Pancreas (tissue), 10 donors: ENCODE data around the gene MAP2K7. TPM values are rescaled to one million over a fixed set of nuclear protein-coding genes. Genes with fewer than 3 reads are reported as not detected.
A peak's percentile ranks its signal among the peaks of the same experiment; 100 is the strongest.

Experiments
- ATAC-seq, 4 donors: fragments of 200-7000 bp; cut with Tn5 transposase; one replicate each; pipeline versions ENCODE4 v1.8.0 to v1.9.1; 2020; ENCODE audit warnings: mild to moderate bottlenecking in 4 of 4, moderate library complexity in 4 of 4
- DNase-seq, 6 donors: peaks; one replicate each; pipeline ENCODE4 v3.0.0-alpha.2; 2020
- FAIRE-seq: peaks from 2 replicates; lab custom pipeline; 2012; peaks lifted over from hg19 to GRCh38; lab: Jason Lieb, UNC
- H3K27ac ChIP-seq, 4 donors: fragments of 200-600 bp; sonication (generic); 1 replicate in 3 of 4; 2 replicates in 1 of 4; pipeline versions ENCODE4 v1.5.0 to v1.8.0; 2020
- H3K27me3 ChIP-seq, 4 donors: fragments of 200-600 bp; one replicate each; pipeline ENCODE4 v1.8.0; 2021
- H3K36me3 ChIP-seq, 3 donors: fragments of 200-600 bp; sonication (generic) in 1 of 3; one replicate each; pipeline versions ENCODE4 v1.5.0 to v1.8.0; 2020 to 2021
- H3K4me1 ChIP-seq, 3 donors: fragments of 200-600 bp; one replicate each; pipeline ENCODE4 v1.8.0; 2021
- H3K4me3 ChIP-seq, 4 donors: fragments of 200-600 bp; sonication (generic) in 2 of 4; one replicate each; pipeline versions ENCODE4 v1.5.0 to v1.8.0; 2020 to 2021
- H3K9me3 ChIP-seq, 4 donors: fragments of 200-600 bp; one replicate each; pipeline ENCODE4 v1.8.0; 2021
- CTCF ChIP-seq, 4 donors: fragments of 200-600 bp; sonication (generic) in 3 of 4; IDR thresholded peaks; one replicate each; pipeline versions ENCODE4 v1.5.0 to v1.8.0; 2021; ENCODE audit warnings: antibody characterized with exemption in 4 of 4
- WGBS, 2 donors: extraction: QIAGEN DNeasy Blood & Tissue Kit; methylation state at CpG; one replicate each; pipeline ENCODE4 v1.1.7; 2013; 5-methylcytosine and 5-hydroxymethylcytosine counted together
- intact Hi-C, 3 donors: fragments of 100-400 bp; cut with DNase I; formaldehyde crosslinking; loops; one replicate each; pipeline versions ENCODE4 v1.11.1 to v1.14.2; 2022
- polyA plus RNA-seq, 2 donors: library from polyadenylated mRNA; stranded (reverse); fragments of 200-250 nt; gene quantifications; one replicate each; pipeline ENCODE4 v1.2.3, GENCODE V29; 2013
- total RNA-seq, 6 donors: library from RNA; stranded (reverse); fragmentation: NEBNext Ultra II Directional in 4 of 6; extraction: Animal tissue kit (Norgen Biotek cat#: 25700) in 4 of 6; gene quantifications; one replicate each; pipeline versions ENCODE4 v1.2.1 to v1.2.4, GENCODE V29; 2021 to 2023
- donor health status: healthy with polysubstance abuse.
- donor health status: DM: no; HTN: no; CAD: no; lungs with moderate emphysema.
- donor health status: DM: no; HTN: no; CAD: no.
- donor health status: control.
- donor health status: control.
- donor health status: Bipolar disorder and iron deficiency.
- donor health status: DM: yes; HTN: yes; CAD: no.
- donor health status: DM: no; HTN: no; CAD: no.
- donor health status: DM: no; HTN: no; CAD: no.
- donor health status: DM: yes; HTN: yes; CAD: no.

Gene MAP2K7
- total and polyA plus RNA-seq, 8 donors = 13.9 to 45.3 (median 16.9) TPM

- FAIRE-seq (no peak), ATAC-seq (no peak), DNase-seq (peak in 1 of 6 donors; percentile 58)
- H3K4me3 ChIP-seq = no peak overlapping the region
- H3K27me3 ChIP-seq = no peaks in the 10 kb centered on the region
- WGBS, 2 donors = 85 to 92% methylated on average over 9 of the region's 9 CpGs
- TF ChIP-seq CTCF (IDR thresholded peaks at IDR 0.05) = no peak
- no peak overlapping the region for H3K27ac ChIP-seq
- no peaks in the 10 kb centered on the region for H3K9me3 ChIP-seq
- intact Hi-C loops = no loop called here
- H3K4me1 ChIP-seq = no peaks in the 10 kb centered on the region
- no peaks in the 10 kb centered on the region for H3K36me3 ChIP-seq
These were observed 36.4 kb upstream of the MAP2K7 start for GRCh38 chr19:7867092-7867844.

DNA sequence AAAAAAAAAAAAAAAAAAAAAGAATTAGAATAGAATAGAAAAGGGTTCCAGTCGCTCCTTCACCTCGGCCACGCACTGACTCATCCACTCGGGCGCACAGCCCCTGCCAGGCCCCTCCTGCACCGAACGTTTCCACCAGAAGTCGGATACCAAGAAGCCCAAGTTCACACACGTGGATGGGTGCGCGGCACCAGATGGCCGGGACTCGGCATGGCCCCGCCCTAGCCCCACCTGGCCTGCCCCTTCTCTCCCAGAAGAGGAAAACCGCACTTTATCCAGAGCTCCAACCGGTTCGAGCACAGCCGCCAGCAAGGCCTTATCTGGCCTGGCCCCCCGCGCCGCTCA lies 35.4 kb upstream of the MAP2K7 start:
- no peaks in the 10 kb centered on the region for H3K27me3 ChIP-seq
- no peaks in the 10 kb centered on the region for H3K9me3 ChIP-seq
- H3K36me3 ChIP-seq = no peaks in the 10 kb centered on the region
- H3K27ac ChIP-seq = peak overlapping the region; percentile 71 to 95 (median 88)
- peak overlapping the region; percentile 29 to 57 (median 35) for H3K4me3 ChIP-seq
- intact Hi-C loops = no loop called here
- ATAC-seq (no peak), DNase-seq (peak in 1 of 6 donors; percentile 47), FAIRE-seq (no peak)
- WGBS, 2 donors = 22 to 28% methylated on average over 21 of the region's 21 CpGs
- H3K4me1 ChIP-seq = no peaks in the 10 kb centered on the region
- TF ChIP-seq CTCF (IDR thresholded peaks at IDR 0.05) = no peak

DNA sequence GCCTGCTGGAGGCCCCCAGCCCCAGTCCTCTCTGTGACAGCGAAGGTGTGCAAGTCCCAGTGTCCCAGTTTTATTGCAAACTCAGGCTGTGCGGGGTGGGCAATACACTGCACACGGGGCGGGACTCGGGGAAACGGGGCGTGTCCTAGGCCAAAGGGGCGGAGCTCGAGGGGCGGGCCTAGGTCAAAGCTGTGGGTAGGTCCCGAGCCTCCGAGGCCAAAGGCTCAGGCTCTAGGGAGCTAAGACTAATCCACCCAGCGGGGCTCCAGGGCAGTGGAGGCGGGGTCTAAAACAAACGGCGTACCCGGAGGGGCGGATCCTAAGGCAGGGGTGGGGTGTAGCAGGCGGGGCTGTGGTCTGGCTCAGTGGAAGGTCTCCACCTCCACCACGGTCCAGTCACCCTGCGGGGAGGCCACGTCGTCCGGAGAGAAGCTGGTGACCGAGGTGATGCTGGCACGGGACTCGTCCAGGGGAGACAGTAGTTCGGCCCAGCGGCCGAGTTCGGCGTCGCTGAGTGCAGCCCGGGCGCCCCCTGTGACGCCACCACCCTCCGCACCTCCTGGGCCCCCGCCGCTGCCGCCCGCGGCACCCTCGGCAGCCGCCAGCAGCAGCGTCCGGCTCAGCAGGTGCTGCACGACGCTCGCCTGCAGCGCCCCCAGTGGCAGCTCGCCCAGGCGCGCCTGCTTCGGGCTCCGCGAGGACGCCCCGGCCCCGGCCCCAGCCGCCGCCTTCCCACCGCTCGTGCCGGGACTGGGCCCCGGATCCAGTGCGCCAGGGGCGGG lies 34.8 kb upstream of the MAP2K7 start:
- ATAC-seq (peak; percentile 66 to 81 (median 78)), FAIRE-seq (no peak), DNase-seq (peak; percentile 84 to 94 (median 91))
- Histone ChIP-seq H3K36me3 (no peaks in the 10 kb centered on the region), H3K27me3 (no peaks in the 10 kb centered on the region), H3K27ac (peak overlapping the region; percentile 71 to 95 (median 88)), H3K9me3 (no peaks in the 10 kb centered on the region), H3K4me1 (no peaks in the 10 kb centered on the region), H3K4me3 (peak overlapping the region; percentile 29 to 57 (median 35))
- WGBS, 2 donors = 1 to 2% methylated on average over 53 to 67 of the region's 67 CpGs
- intact Hi-C loops = no loop called here
- peak; percentile 86 to 91 (median 89) for TF ChIP-seq CTCF (IDR thresholded peaks at IDR 0.05)

DNA sequence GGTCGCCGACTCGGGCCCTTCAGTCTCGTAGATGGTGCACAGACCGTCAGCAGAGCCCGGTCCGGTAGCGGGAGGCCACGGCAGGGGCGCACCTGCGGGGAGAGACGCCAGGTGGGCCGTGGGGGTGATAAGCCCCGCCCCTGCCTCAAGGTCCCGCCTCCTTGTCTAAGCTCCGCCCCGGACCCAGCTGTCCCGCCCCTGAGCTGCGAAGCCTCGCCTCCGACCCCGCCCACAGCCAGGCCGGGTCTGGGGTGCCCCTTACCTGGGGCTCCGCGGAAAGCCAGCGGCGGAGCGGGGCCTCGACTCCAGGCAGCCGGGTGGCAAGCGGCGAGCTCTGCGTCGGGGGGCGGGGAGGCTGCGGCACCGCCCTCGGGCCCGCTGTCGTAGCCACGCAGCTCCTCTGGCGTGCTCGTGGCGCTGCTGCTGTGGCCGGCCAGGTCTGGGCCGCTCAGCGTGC lies 34.2 kb upstream of the MAP2K7 start:
- peak overlapping the region; percentile 71 to 95 (median 88) for H3K27ac ChIP-seq
- no peak for FAIRE-seq
- peak; percentile 66 to 95 (median 86) for DNase-seq
- intact Hi-C loops = no loop called here
- no peaks in the 10 kb centered on the region for H3K4me1 ChIP-seq
- TF ChIP-seq CTCF (IDR thresholded peaks at IDR 0.05) = peak in 2 of 4 donors; percentile 13 to 28
- WGBS, 2 donors = 11 to 18% methylated on average over 27 to 47 of the region's 47 CpGs
- no peaks in the 10 kb centered on the region for H3K27me3 ChIP-seq
- H3K4me3 ChIP-seq = peak overlapping the region; percentile 29 to 57 (median 35)
- H3K9me3 ChIP-seq = no peaks in the 10 kb centered on the region
- ATAC-seq = peak; percentile 63 to 73 (median 67)
- H3K36me3 ChIP-seq = no peaks in the 10 kb centered on the region
